ENCODE results near the gene GRB2. TPM values are rescaled to one million over a fixed set of nuclear protein-coding genes. Genes with fewer than 3 reads are reported as not detected.
"Not testable (repeated sequence)": the region's sequence is repeated elsewhere in the genome, so short reads cannot be mapped to it uniquely, and the experiment has no call there.

GRB2 gene
- total RNA-seq, 1 donor: 68.8 TPM

GRCh38 chr17:75384751-75385150, 20.7 kb downstream of the GRB2 start:
- H4K20me1 ChIP-seq (ENCODE audit: insufficient read depth, low read length): peaks cover 42% of the 10 kb centered on the region
- H3K36me3 ChIP-seq (ENCODE audit: insufficient read depth, low read length): peaks cover 7% of the 10 kb centered on the region
- no peaks in the 10 kb centered on the region for H3K9me3 ChIP-seq (ENCODE audit: low read depth, low read length)
- H3K4me3 ChIP-seq (ENCODE audit: insufficient read depth, low read length): no peak overlapping the region
- no peak overlapping the region for H3K27ac ChIP-seq (ENCODE audit: low read depth, low read length)
- peaks cover 94% of the 10 kb centered on the region for H3K79me2 ChIP-seq (ENCODE audit: insufficient read depth, low read length)
- no peak overlapping the region for H2AFZ ChIP-seq (ENCODE audit: low read length)
- no peak overlapping the region for H3K4me2 ChIP-seq (ENCODE audit: insufficient read depth, low read length)
- H3K4me1 ChIP-seq (ENCODE audit: insufficient read depth, low read length): peaks cover 8% of the 10 kb centered on the region
- DNase-seq (ENCODE audit: insufficient read length, low spot score, missing footprints): no peak
- TF ChIP-seq CTCF (IDR thresholded peaks at IDR 0.05; ENCODE audit: extremely low read depth, low read depth, low read length): no peak
- no peaks in the 10 kb centered on the region for H3K27me3 ChIP-seq (ENCODE audit: insufficient read depth, low read length)

GRCh38 chr17:75383842-75384195, 21.7 kb downstream of the GRB2 start:
- Histone ChIP-seq H3K4me1 (ENCODE audit: insufficient read depth, low read length) (peaks cover 8% of the 10 kb centered on the region), H4K20me1 (ENCODE audit: insufficient read depth, low read length) (peaks cover 46% of the 10 kb centered on the region), H3K36me3 (ENCODE audit: insufficient read depth, low read length) (peaks cover 7% of the 10 kb centered on the region), H3K79me2 (ENCODE audit: insufficient read depth, low read length) (peaks cover 96% of the 10 kb centered on the region), H3K4me3 (ENCODE audit: insufficient read depth, low read length) (no peak overlapping the region), H2AFZ (ENCODE audit: low read length) (no peak overlapping the region), H3K27ac (ENCODE audit: low read depth, low read length) (no peak overlapping the region), H3K9me3 (ENCODE audit: low read depth, low read length) (no peaks in the 10 kb centered on the region), H3K4me2 (ENCODE audit: insufficient read depth, low read length) (no peak overlapping the region), H3K27me3 (ENCODE audit: insufficient read depth, low read length) (no peaks in the 10 kb centered on the region)
- TF ChIP-seq CTCF (IDR thresholded peaks at IDR 0.05; ENCODE audit: extremely low read depth, low read depth, low read length): no peak
- no peak for DNase-seq (ENCODE audit: insufficient read length, low spot score, missing footprints)

GRCh38 chr17:75380750-75381149, 24.7 kb downstream of the GRB2 start:
- DNase-seq (ENCODE audit: insufficient read length, low spot score, missing footprints): no peak
- Histone ChIP-seq H3K4me2 (ENCODE audit: insufficient read depth, low read length) (no peak overlapping the region), H3K4me3 (ENCODE audit: insufficient read depth, low read length) (no peak overlapping the region), H3K4me1 (ENCODE audit: insufficient read depth, low read length) (peaks cover 6% of the 10 kb centered on the region), H3K36me3 (ENCODE audit: insufficient read depth, low read length) (no peaks in the 10 kb centered on the region), H3K27ac (ENCODE audit: low read depth, low read length) (no peak overlapping the region), H3K79me2 (ENCODE audit: insufficient read depth, low read length) (peaks cover 91% of the 10 kb centered on the region), H3K9me3 (ENCODE audit: low read depth, low read length) (no peaks in the 10 kb centered on the region), H3K27me3 (ENCODE audit: insufficient read depth, low read length) (no peaks in the 10 kb centered on the region), H2AFZ (ENCODE audit: low read length) (no peak overlapping the region), H4K20me1 (ENCODE audit: insufficient read depth, low read length) (peaks cover 48% of the 10 kb centered on the region)
- TF ChIP-seq CTCF (IDR thresholded peaks at IDR 0.05; ENCODE audit: extremely low read depth, low read depth, low read length): no peak

GRCh38 chr17:75380315-75380714, 25.2 kb downstream of the GRB2 start:
- Histone ChIP-seq H3K4me2 (ENCODE audit: insufficient read depth, low read length) (no peak overlapping the region), H3K27me3 (ENCODE audit: insufficient read depth, low read length) (no peaks in the 10 kb centered on the region), H3K4me3 (ENCODE audit: insufficient read depth, low read length) (no peak overlapping the region), H3K27ac (ENCODE audit: low read depth, low read length) (no peak overlapping the region), H3K9me3 (ENCODE audit: low read depth, low read length) (no peaks in the 10 kb centered on the region), H3K4me1 (ENCODE audit: insufficient read depth, low read length) (peaks cover 6% of the 10 kb centered on the region), H3K36me3 (ENCODE audit: insufficient read depth, low read length) (no peaks in the 10 kb centered on the region), H4K20me1 (ENCODE audit: insufficient read depth, low read length) (peaks cover 49% of the 10 kb centered on the region), H2AFZ (ENCODE audit: low read length) (no peak overlapping the region), H3K79me2 (ENCODE audit: insufficient read depth, low read length) (peaks cover 89% of the 10 kb centered on the region)
- DNase-seq (ENCODE audit: insufficient read length, low spot score, missing footprints): no peak
- no peak for TF ChIP-seq CTCF (IDR thresholded peaks at IDR 0.05; ENCODE audit: extremely low read depth, low read depth, low read length)

GRCh38 chr17:75379426-75379825, 26.1 kb downstream of the GRB2 start:
- not testable (repeated sequence) for DNase-seq (ENCODE audit: insufficient read length, low spot score, missing footprints); H3K27me3 ChIP-seq (ENCODE audit: insufficient read depth, low read length); H3K4me2 ChIP-seq (ENCODE audit: insufficient read depth, low read length); H3K4me1 ChIP-seq (ENCODE audit: insufficient read depth, low read length); H2AFZ ChIP-seq (ENCODE audit: low read length); H3K4me3 ChIP-seq (ENCODE audit: insufficient read depth, low read length); H3K27ac ChIP-seq (ENCODE audit: low read depth, low read length); H3K36me3 ChIP-seq (ENCODE audit: insufficient read depth, low read length); H3K9me3 ChIP-seq (ENCODE audit: low read depth, low read length)
- H4K20me1 ChIP-seq (ENCODE audit: insufficient read depth, low read length): peaks cover 58% of the 10 kb centered on the region
- peaks cover 89% of the 10 kb centered on the region for H3K79me2 ChIP-seq (ENCODE audit: insufficient read depth, low read length)

Measured in osteoblast (primary cell).